H1 (cell line): ENCODE data around the gene TIMM10. TPM values are rescaled to one million over a fixed set of nuclear protein-coding genes. Genes with fewer than 3 reads are reported as not detected.

Experiments
- BACH1 ChIP-seq: IDR thresholded peaks from 2 replicates; pipeline ENCODE4 v1.6.1; 2012; ENCODE audit warnings: low read length, improper control_type of control experiment
- CBX5 ChIP-seq: fragments of 300-800, 300-1000 bp; sonication (generic); IDR thresholded peaks from 2 replicates; pipeline ENCODE4 v1.7.1; 2016; ENCODE audit warnings: antibody characterized with exemption, low read length, low read depth
- CHD2 ChIP-seq: IDR thresholded peaks from 2 replicates; pipeline ENCODE4 v1.6.1; 2012; ENCODE audit warnings: low read length, improper control_type of control experiment
- CTCF ChIP-seq, 3 experiments: IDR thresholded peaks; 1 replicate in 2 of 3; 2 replicates in 1 of 3; pipeline versions ENCODE4 v1.5.1 to v1.6.1; 2011; ENCODE audit warnings: low read length in 3 of 3, mild to moderate bottlenecking in 3 of 3, inconsistent platforms in 2 of 3, low read depth in 1 of 3, moderate library complexity in 1 of 3; ENCODE audit not compliant: insufficient read depth in 1 of 3; ENCODE audit errors: control extremely low read depth in 1 of 3
- E2F6 ChIP-seq: IDR thresholded peaks from 2 replicates; pipeline ENCODE4 v1.6.1; 2012; ENCODE audit warnings: inconsistent platforms
- EZH2 ChIP-seq: fragments of 200-600 bp; sonication (generic); IDR thresholded peaks from 2 replicates; pipeline ENCODE4 v1.7.1; 2012; ENCODE audit warnings: low read depth, mild to moderate bottlenecking, moderate library complexity, low read length, inconsistent platforms; ENCODE audit not compliant: severe bottlenecking
- HDAC2 ChIP-seq, 2 experiments: fragments of 300-600 bp in 1 of 2; sonication (generic) in 1 of 2; IDR thresholded peaks; 2 replicates each; pipeline ENCODE4 v1.6.1; 2011 to 2012; ENCODE audit warnings: low read depth in 2 of 2, low read length in 2 of 2, mild to moderate bottlenecking in 2 of 2, moderate library complexity in 2 of 2, borderline replicate concordance in 1 of 2, inconsistent platforms in 1 of 2
- JUN ChIP-seq: IDR thresholded peaks from 2 replicates; pipeline ENCODE4 v1.6.1; 2011; ENCODE audit warnings: low read depth, mild to moderate bottlenecking, improper control_type of control experiment, low read length
- KDM4A ChIP-seq: IDR thresholded peaks from one replicate; pipeline ENCODE4 v1.7.1; 2012; ENCODE audit warnings: low read depth, mild to moderate bottlenecking, moderate library complexity, low read length, inconsistent platforms; ENCODE audit not compliant: severe bottlenecking
- MAX ChIP-seq: IDR thresholded peaks from 2 replicates; pipeline ENCODE4 v1.6.1; 2012; ENCODE audit warnings: inconsistent platforms
- POLR2AphosphoS5 ChIP-seq: IDR thresholded peaks from 2 replicates; pipeline ENCODE4 v1.6.1; 2011; ENCODE audit warnings: low read depth, low read length
- RFX5 ChIP-seq: IDR thresholded peaks from 2 replicates; pipeline ENCODE4 v1.6.1; 2011; ENCODE audit warnings: low read depth, low read length, improper control_type of control experiment, borderline replicate concordance
- RNF2 ChIP-seq: fragments of 200-900, 300-1000 bp; sonication (generic); IDR thresholded peaks from 2 replicates; pipeline ENCODE4 v1.7.1; 2016; ENCODE audit warnings: borderline replicate concordance, low read depth, mild to moderate bottlenecking, antibody characterized with exemption, low read length; ENCODE audit not compliant: poor library complexity, severe bottlenecking; ENCODE audit errors: missing control alignments
- SP1 ChIP-seq: IDR thresholded peaks from 2 replicates; pipeline ENCODE4 v1.6.1; 2011; ENCODE audit warnings: low read depth, low read length
- TAF7 ChIP-seq: optimal IDR thresholded peaks from 2 replicates; pipeline ENCODE3; 2011; ENCODE audit warnings: low read depth, mild to moderate bottlenecking, inconsistent platforms, low read length, moderate library complexity, borderline replicate concordance
- TEAD4 ChIP-seq: IDR thresholded peaks from 2 replicates; pipeline ENCODE4 v1.6.1; 2012; ENCODE audit warnings: low read depth, low read length, inconsistent platforms, mixed read lengths
- USF2 ChIP-seq: IDR thresholded peaks from 2 replicates; pipeline ENCODE4 v1.6.1; 2011; ENCODE audit warnings: low read length, improper control_type of control experiment
- polyA plus RNA-seq, 7 experiments: library from polyadenylated mRNA; depleted of rRNA in 3 of 7; stranded (reverse) in 5 of 7; unstranded in 2 of 7; fragments of >200 nt in 5 of 7; fragments of 200-250 nt in 2 of 7; gene quantifications; 1 replicate in 5 of 7; 2 replicates in 1 of 7; 4 replicates in 1 of 7; pipeline versions ENCODE4 v1.2.1 to v1.2.3, GENCODE V29; 2011 to 2013; ENCODE audit warnings: missing spikeins in 2 of 7, mixed read lengths in 2 of 7
- total RNA-seq: library from RNA; stranded (reverse); fragmentation: NEBNext Ultra II Directional; extraction: Animal tissue kit (Norgen Biotek cat#: 25700); gene quantifications from 2 replicates; pipeline ENCODE4 v1.2.1, GENCODE V29; 2021

Gene TIMM10
- total and polyA plus RNA-seq, 2 of the 8 experiments (the other 6 are each of a cell fraction or from before 2014, with no cell fraction given) = 117 to 227 TPM

GRCh38 chr11:57493507-57494503, 36.7 kb downstream of the TIMM10 start (continued):
- TF ChIP-seq RFX5 = no peak
- TF ChIP-seq KDM4A = no peak
- no peak for TF ChIP-seq RNF2
- TF ChIP-seq E2F6 = peak; percentile 44; the same call in 1 of the 2 replicates
- TF ChIP-seq HDAC2 (IDR thresholded peaks at IDR 0.05; ENCODE audit: borderline replicate concordance in 1 of 2, low read depth in 2 of 2, low read length in 2 of 2) = 0 out of 4 replicates have a peak, but pooled peaks of 1 of the 2 experiments have one; percentile 5
- TF ChIP-seq MAX = peak; percentile 90
- TF ChIP-seq TAF7 = peak; percentile 64
- no peak for TF ChIP-seq BACH1
- TF ChIP-seq JUN = no peak
- TF ChIP-seq CTCF (IDR thresholded peaks at IDR 0.05; ENCODE audit: control extremely low read depth in 1 of 3, insufficient read depth in 1 of 3, low read depth in 1 of 3, low read length in 3 of 3) = peak; percentile 81 to 90 (median 87)
- TF ChIP-seq TEAD4 = 0 out of 2 replicates have a peak, but pooled peaks have one; percentile 18
- peak; percentile 66; the same call in 1 of the 2 replicates for TF ChIP-seq CHD2
- TF ChIP-seq EZH2 = no peak
- no peak for TF ChIP-seq SP1
- no peak for TF ChIP-seq CBX5
- TF ChIP-seq POLR2AphosphoS5 = 0 out of 2 replicates have a peak, but pooled peaks have one; percentile 34
- peak; percentile 35; the same call in 1 of the 2 replicates for TF ChIP-seq USF2
